ENCODE data around the gene UNC13A. TPM values are rescaled to one million over a fixed set of nuclear protein-coding genes. Genes with fewer than 3 reads are reported as not detected.
A peak's percentile ranks its signal among the peaks of the same experiment; 100 is the strongest.
"Not testable (repeated sequence)": the region's sequence is repeated elsewhere in the genome, so short reads cannot be mapped to it uniquely, and the experiment has no call there.

UNC13A gene
- total RNA-seq, 6 donors from 2014 or later, result under 0.01 to 0.54 (median 0.33) TPM; not detected in 1

GRCh38 chr19:17602872-17603510 lies 85.2 kb downstream of the UNC13A start:
- 71 to 73% methylated on average over 7 of the region's 7 CpGs for WGBS, 2 donors
- Histone ChIP-seq H3K9me3 (peaks cover 0 to 5% (median 0%) of the 10 kb centered on the region in 4 donors), H3K4me3 (no peak overlapping the region), H3K4me1 (peaks cover 12 to 16% (median 15%) of the 10 kb centered on the region in 4 donors), H3K36me3 (no peaks in the 10 kb centered on the region), H3K27ac (no peak overlapping the region), H3K27me3 (no peaks in the 10 kb centered on the region)
- no peak for ATAC-seq (ENCODE audit: low FRiP score in 2 of 2)
- no peak for DNase-seq
- TF ChIP-seq, protein P1, sequence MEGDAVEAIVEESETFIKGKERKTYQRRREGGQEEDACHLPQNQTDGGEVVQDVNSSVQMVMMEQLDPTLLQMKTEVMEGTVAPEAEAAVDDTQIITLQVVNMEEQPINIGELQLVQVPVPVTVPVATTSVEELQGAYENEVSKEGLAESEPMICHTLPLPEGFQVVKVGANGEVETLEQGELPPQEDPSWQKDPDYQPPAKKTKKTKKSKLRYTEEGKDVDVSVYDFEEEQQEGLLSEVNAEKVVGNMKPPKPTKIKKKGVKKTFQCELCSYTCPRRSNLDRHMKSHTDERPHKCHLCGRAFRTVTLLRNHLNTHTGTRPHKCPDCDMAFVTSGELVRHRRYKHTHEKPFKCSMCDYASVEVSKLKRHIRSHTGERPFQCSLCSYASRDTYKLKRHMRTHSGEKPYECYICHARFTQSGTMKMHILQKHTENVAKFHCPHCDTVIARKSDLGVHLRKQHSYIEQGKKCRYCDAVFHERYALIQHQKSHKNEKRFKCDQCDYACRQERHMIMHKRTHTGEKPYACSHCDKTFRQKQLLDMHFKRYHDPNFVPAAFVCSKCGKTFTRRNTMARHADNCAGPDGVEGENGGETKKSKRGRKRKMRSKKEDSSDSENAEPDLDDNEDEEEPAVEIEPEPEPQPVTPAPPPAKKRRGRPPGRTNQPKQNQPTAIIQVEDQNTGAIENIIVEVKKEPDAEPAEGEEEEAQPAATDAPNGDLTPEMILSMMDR (IDR thresholded peaks at IDR 0.05), result no peak
- TF ChIP-seq EP300 (IDR thresholded peaks at IDR 0.05) (no peak), POLR2AphosphoS5 (IDR thresholded peaks at IDR 0.05) (no peak), POLR2A (IDR thresholded peaks at IDR 0.05) (no peak)

DNA sequence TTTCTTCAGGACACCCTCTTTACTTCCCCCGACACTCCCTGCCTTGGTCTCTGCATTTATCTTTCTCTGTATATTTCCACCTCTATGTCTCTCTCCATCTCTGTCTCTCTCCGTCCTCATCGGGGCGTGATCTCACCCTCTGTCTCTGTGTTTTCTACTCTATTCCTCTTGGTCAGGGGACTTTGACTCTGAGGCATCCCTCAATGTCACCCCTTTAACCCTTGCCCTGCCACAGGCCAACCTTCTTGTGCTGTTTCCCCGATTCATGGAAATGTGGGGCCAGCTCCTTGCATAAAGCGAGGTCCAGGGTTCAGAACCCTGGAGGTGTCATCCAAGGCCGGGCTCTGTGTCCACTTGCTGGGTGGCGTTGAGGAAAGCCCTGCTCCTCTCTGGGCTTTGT lies 85.9 kb downstream of the UNC13A start:
- Histone ChIP-seq H3K4me3 (no peak overlapping the region), H3K27me3 (no peaks in the 10 kb centered on the region), H3K36me3 (no peaks in the 10 kb centered on the region), H3K27ac (no peak overlapping the region), H3K4me1 (peaks cover 12 to 16% (median 15%) of the 10 kb centered on the region in 4 donors), H3K9me3 (peaks cover 0 to 5% (median 0%) of the 10 kb centered on the region in 4 donors)
- no peak for ATAC-seq (ENCODE audit: low FRiP score in 2 of 2)
- DNase-seq, result no peak
- no peak for TF ChIP-seq EP300 (IDR thresholded peaks at IDR 0.05)
- TF ChIP-seq, protein P1 (IDR thresholded peaks at IDR 0.05), result no peak
- WGBS, 2 donors, result 56% methylated on average over 8 of the region's 8 CpGs

DNA sequence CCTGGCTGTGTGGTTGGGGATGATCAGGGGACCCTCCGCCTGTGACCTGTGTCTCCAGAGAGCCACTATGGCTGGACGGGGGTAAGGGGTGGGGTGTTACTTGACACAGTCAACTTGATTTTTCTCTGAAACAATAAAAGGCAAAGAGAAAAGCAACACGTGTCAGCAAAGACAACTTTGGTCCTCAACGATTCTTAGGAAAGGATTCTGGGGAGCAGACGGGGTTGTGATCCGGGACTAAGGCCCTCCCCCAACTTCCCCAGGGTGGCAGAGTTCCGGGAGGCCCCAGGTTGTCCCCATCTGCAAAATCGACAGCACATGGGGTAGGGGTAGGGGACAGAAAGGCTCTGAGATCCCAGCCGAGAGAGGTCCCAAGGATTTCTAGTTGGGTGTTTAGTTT lies 86.5 kb downstream of the UNC13A start:
- ATAC-seq (ENCODE audit: low FRiP score in 2 of 2) (no peak), DNase-seq (no peak)
- TF ChIP-seq, protein P1 (IDR thresholded peaks at IDR 0.05), result no peak
- no peak for TF ChIP-seq POLR2A (IDR thresholded peaks at IDR 0.05)
- TF ChIP-seq EP300 (IDR thresholded peaks at IDR 0.05), result no peak
- no peak for TF ChIP-seq POLR2AphosphoS5 (IDR thresholded peaks at IDR 0.05)
- H3K27ac ChIP-seq, result no peak overlapping the region
- H3K27me3 ChIP-seq, result no peaks in the 10 kb centered on the region
- peaks cover 10 to 14% (median 13%) of the 10 kb centered on the region in 4 donors for H3K4me1 ChIP-seq
- H3K4me3 ChIP-seq, result no peak overlapping the region
- no peaks in the 10 kb centered on the region for H3K36me3 ChIP-seq
- 19 to 26% methylated on average over 9 of the region's 9 CpGs for WGBS, 2 donors
- H3K9me3 ChIP-seq, result peaks cover 0 to 5% (median 0%) of the 10 kb centered on the region in 4 donors

DNA sequence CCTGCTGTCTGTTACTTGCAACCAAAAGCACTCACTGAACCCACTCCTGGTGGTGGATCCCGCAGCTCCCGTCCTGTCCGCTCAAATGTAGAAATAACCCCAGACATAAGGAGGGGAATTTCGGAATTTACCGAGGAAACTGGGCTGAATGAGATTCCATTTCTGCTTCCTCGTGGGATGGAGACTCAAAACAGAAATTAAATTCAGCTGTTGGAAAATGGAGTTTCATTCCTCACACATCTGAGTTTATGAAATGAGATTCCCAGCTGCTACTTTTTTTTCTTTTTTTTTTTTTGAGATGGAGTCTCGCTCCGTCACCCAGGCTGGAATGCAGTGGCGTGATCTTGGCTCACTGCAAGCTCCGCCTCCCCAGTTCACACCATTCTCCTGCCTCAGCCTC lies 88.4 kb downstream of the UNC13A start:
- TF ChIP-seq, protein P1 (IDR thresholded peaks at IDR 0.05), result no peak
- TF ChIP-seq EP300 (IDR thresholded peaks at IDR 0.05) (no peak), POLR2AphosphoS5 (IDR thresholded peaks at IDR 0.05) (no peak), POLR2A (IDR thresholded peaks at IDR 0.05) (no peak)
- no peak for ATAC-seq (ENCODE audit: low FRiP score in 2 of 2)
- H3K27me3 ChIP-seq, result no peaks in the 10 kb centered on the region
- no peaks in the 10 kb centered on the region for H3K4me1 ChIP-seq
- H3K4me3 ChIP-seq, result no peak overlapping the region
- no peaks in the 10 kb centered on the region for H3K9me3 ChIP-seq
- no peak for DNase-seq
- H3K36me3 ChIP-seq, result no peaks in the 10 kb centered on the region
- no peak overlapping the region for H3K27ac ChIP-seq
- 73 to 76% methylated on average over 10 of the region's 10 CpGs for whole genome bisulfite sequencing, 2 donors

DNA sequence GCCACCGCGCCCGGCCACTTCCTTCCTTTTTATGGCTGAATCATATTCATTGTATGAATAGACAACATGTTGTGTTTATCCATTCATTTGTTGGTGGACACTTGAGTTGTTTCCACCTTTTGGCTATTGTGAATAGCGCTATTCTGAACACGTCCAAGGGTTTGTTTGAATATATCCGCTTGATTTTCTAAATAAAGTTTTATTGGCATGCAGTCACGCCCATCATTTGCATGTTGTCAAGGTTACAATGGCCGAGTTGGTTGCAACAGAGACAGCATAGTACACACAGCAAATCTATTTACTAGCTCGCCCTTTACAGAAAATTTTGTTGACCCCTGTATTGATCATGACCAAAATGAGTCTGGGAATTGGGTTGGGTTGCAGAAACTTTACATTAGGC lies 89.2 kb downstream of the UNC13A start:
- Histone ChIP-seq H3K4me1 (no peaks in the 10 kb centered on the region), H3K36me3 (no peaks in the 10 kb centered on the region), H3K9me3 (no peaks in the 10 kb centered on the region), H3K27ac (no peak overlapping the region), H3K4me3 (no peak overlapping the region), H3K27me3 (no peaks in the 10 kb centered on the region)
- ATAC-seq (ENCODE audit: low FRiP score in 2 of 2) (no peak), DNase-seq (peak in 1 of 2 donors; percentile 23)
- TF ChIP-seq POLR2AphosphoS5 (IDR thresholded peaks at IDR 0.05), result no peak
- TF ChIP-seq POLR2A (IDR thresholded peaks at IDR 0.05), result no peak
- TF ChIP-seq, protein P1 (IDR thresholded peaks at IDR 0.05), result no peak
- TF ChIP-seq EP300 (IDR thresholded peaks at IDR 0.05), result no peak
- 69 to 75% methylated on average over 9 of the region's 9 CpGs for WGBS, 2 donors

DNA sequence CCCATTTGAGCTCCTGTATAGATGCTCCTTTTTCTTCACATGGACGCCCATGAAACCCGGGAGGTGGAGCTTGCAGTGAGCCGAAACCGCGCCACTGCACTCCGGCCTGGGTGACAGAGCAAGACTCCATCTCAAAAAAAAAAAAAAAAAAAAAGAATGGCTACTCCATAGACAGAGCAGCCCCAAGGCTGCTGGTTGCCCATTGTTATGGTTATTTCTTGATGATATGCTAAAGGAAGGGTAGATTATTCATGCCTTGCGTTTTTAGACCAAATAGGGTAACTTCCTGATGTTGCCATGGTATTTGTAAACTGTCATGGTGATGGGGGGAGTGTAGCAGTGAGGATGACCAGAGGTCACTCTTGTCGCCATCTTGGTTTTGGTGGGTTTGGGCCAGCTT lies 90.1 kb downstream of the UNC13A start:
- H3K4me1 ChIP-seq; H3K4me3 ChIP-seq; H3K27me3 ChIP-seq; H3K27ac ChIP-seq; H3K9me3 ChIP-seq; H3K36me3 ChIP-seq; ATAC-seq (ENCODE audit: low FRiP score in 2 of 2): not testable (repeated sequence)
- DNase-seq, result peak in 1 of 2 donors; percentile 22
- WGBS, 2 donors, result 85 to 87% methylated on average over 8 of the region's 8 CpGs

DNA sequence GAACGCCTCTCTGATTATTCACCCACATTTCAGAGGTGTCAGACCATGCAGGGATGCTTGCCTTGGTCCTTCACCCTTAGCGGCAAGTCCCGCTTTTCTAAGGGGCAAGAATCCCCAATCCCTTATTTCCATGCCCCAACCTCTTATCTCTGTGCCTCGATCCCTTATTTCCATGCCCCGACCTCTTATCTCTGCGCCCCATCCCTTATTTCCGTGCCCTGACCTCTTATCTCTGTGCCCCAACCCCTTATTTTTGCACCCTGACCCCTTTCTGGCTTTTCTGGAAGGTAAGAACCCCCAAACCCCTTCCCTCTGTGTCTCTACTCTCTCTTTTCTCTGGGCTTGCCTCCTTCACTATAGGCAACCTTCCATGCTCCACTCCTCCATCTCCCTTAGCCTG lies 93.9 kb downstream of the UNC13A start:
- not testable (repeated sequence) for H3K27me3 ChIP-seq; H3K4me1 ChIP-seq; H3K27ac ChIP-seq; H3K9me3 ChIP-seq; ATAC-seq (ENCODE audit: low FRiP score in 2 of 2); H3K36me3 ChIP-seq; H3K4me3 ChIP-seq; DNase-seq
- 71 to 84% methylated on average over 7 of the region's 7 CpGs for WGBS, 2 donors

Data from upper lobe of left lung (tissue), 6 donors.